ENCODE data around the gene RNF215. TPM values are rescaled to one million over a fixed set of nuclear protein-coding genes. Genes with fewer than 3 reads are reported as not detected.

Gene RNF215
- total and polyA plus RNA-seq, 5 donors from 2014 or later = 0.23 to 13.1 (median 0.45) TPM

DNA sequence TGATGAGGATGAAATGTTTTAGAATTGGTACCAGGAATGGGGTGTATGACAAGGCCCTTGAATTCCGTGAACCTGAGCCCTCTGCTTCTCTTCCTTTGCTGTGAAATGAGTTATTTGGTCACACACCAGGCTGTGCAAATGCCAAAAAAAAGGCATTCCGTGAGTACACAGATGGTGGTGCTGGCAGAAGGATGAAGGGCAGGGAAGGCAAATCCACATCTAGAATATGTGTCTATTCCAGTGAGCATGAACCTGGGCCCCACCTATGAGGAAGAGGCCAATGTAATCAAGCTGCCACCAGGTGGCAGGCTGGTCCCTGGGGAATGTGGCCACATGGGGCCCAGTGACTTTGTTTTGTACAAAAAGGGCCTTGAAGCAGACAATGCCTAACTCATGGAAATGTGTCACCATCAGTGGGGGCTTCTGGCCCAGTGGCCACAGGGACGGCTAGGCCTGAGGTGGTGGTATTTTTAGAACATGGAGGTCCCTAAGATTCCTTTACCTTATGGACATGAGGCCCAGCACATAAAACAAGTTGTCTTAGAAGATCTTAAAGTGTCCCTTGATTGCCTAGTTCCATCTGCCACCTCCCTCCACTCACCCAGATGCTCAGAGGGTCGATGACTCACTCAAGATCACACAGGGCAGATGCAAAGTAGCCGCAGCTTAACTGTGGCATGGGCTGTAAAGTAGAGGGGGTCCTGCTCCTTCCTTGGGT, 3.9 kb upstream of the RNF215 start:
- Histone ChIP-seq H3K27ac (ENCODE audit: insufficient read depth, low read length, poor library complexity, severe bottlenecking) (no peak overlapping the region), H3K36me3 (ENCODE audit: control insufficient read depth, insufficient read depth, low read length) (no peaks in the 10 kb centered on the region), H3K27me3 (ENCODE audit: control insufficient read depth, insufficient read depth, low read length) (no peaks in the 10 kb centered on the region), H3K4me3 (ENCODE audit: low read depth, low read length) (no peak overlapping the region), H3K9me3 (ENCODE audit: control insufficient read depth in 2 of 2, low read length in 2 of 2) (no peaks in the 10 kb centered on the region), H3K4me1 (ENCODE audit: control insufficient read depth, insufficient read depth, low read length, poor library complexity, severe bottlenecking) (peaks cover 12% of the 10 kb centered on the region)
- H3K27ac Mint-ChIP-seq = peak overlapping the region in 2 of 3 donors; percentile 73 to 92
- peaks cover 0 to 1% (median 0%) of the 10 kb centered on the region in 7 donors for H3K9me3 Mint-ChIP-seq
- DNase-seq = peak; percentile 64 to 86 (median 80)
- ATAC-seq (ENCODE audit: low read depth in 2 of 2) = peak; percentile 56 to 60
- H3K4me3 Mint-ChIP-seq = peak overlapping the region in 2 of 4 donors; percentile 15 to 44
- peaks cover 0 to 28% (median 10%) of the 10 kb centered on the region in 4 donors for H3K4me1 Mint-ChIP-seq
- H3K27me3 Mint-ChIP-seq = peaks cover 27% of the 10 kb centered on the region
- H3K36me3 Mint-ChIP-seq = no peaks in the 10 kb centered on the region

DNA sequence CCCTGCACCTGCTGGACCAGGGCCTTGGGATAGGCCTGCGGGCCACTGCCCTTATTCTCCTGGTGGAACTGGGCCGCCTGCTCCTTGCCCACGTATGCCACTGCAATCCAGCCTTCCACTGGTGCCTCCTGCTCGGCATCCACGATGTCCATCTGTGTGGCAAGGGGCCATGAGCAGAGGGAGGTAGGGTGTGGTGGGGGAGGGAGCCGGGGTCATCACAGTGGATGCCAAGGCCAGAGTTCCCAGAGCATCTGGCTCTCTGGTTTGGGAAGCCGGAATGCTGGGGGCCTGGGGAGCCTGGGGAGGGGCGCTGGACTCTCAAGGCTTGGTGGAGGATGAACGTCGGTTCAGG, 627 bp downstream of the RNF215 start:
- Histone ChIP-seq H3K9me3 (ENCODE audit: control insufficient read depth in 2 of 2, low read length in 2 of 2) (no peaks in the 10 kb centered on the region), H3K4me3 (ENCODE audit: low read depth, low read length) (no peak overlapping the region), H3K4me1 (ENCODE audit: control insufficient read depth, insufficient read depth, low read length, poor library complexity, severe bottlenecking) (peaks cover 11% of the 10 kb centered on the region), H3K27ac (ENCODE audit: insufficient read depth, low read length, poor library complexity, severe bottlenecking) (no peak overlapping the region), H3K36me3 (ENCODE audit: control insufficient read depth, insufficient read depth, low read length) (no peaks in the 10 kb centered on the region), H3K27me3 (ENCODE audit: control insufficient read depth, insufficient read depth, low read length) (no peaks in the 10 kb centered on the region)
- peak overlapping the region in 1 of 3 donors; percentile 55 for H3K27ac Mint-ChIP-seq
- H3K4me1 Mint-ChIP-seq = peaks cover 4 to 21% (median 11%) of the 10 kb centered on the region in 4 donors
- H3K9me3 Mint-ChIP-seq = no peaks in the 10 kb centered on the region
- H3K27me3 Mint-ChIP-seq = peaks cover 13% of the 10 kb centered on the region
- no peaks in the 10 kb centered on the region for H3K36me3 Mint-ChIP-seq
- DNase-seq (no peak), ATAC-seq (ENCODE audit: low read depth in 2 of 2) (no peak)
- H3K4me3 Mint-ChIP-seq = peak overlapping the region; percentile 79 to 90 (median 86)

DNA sequence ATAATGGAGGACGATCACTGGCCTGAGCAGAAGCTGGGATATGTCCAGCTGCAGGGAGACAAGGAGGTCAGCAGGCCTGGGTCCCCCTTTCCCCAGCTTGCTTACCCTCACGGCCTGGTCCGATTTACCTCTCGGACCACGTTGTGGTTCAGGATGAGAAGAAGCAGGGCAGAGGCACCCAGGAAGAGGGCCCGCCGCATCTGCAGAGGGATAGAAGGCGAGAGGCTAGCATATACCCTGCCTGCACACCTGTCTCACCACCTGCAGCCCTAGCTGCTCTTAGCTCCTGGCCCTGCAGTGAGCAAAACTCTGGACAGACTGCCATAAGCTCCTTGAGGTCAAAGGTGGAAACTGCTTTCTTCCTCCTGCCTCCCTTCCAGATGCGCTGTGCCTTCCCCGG, 1.3 kb downstream of the RNF215 start:
- Mint-ChIP-seq H3K36me3 (no peaks in the 10 kb centered on the region), H3K4me1 (peaks cover 2 to 15% (median 7%) of the 10 kb centered on the region in 4 donors), H3K27me3 (peaks cover 8% of the 10 kb centered on the region), H3K9me3 (peaks cover 0 to under 1% (median 0%) of the 10 kb centered on the region in 7 donors), H3K4me3 (peak overlapping the region; percentile 79 to 90 (median 86)), H3K27ac (peak overlapping the region in 1 of 3 donors; percentile 55)
- Histone ChIP-seq H3K9me3 (ENCODE audit: control insufficient read depth in 2 of 2, low read length in 2 of 2) (no peaks in the 10 kb centered on the region), H3K4me3 (ENCODE audit: low read depth, low read length) (no peak overlapping the region), H3K27me3 (ENCODE audit: control insufficient read depth, insufficient read depth, low read length) (no peaks in the 10 kb centered on the region), H3K36me3 (ENCODE audit: control insufficient read depth, insufficient read depth, low read length) (no peaks in the 10 kb centered on the region), H3K27ac (ENCODE audit: insufficient read depth, low read length, poor library complexity, severe bottlenecking) (no peak overlapping the region), H3K4me1 (ENCODE audit: control insufficient read depth, insufficient read depth, low read length, poor library complexity, severe bottlenecking) (peaks cover 11% of the 10 kb centered on the region)
- no peak for ATAC-seq (ENCODE audit: low read depth in 2 of 2)
- DNase-seq = no peak

DNA sequence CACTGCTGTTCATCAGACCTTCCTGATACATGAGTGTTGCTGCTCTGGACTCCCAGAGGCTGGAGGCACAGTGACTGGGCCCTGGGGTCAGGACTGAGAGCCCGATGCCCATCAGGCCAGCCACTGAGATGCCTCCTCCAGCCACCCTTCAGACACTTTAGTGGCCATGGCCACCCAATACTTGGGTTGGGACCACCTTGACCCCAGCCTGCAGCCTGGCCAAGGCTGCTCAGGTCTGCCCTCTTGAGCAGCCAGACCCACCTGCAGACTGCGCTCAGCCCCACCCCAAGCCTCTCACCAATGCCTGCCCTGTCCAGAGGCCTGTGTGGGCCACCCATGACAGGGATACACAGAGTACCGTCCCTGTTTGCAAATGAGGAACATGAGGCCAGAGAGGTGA, 4.2 kb downstream of the RNF215 start:
- DNase-seq (no peak), ATAC-seq (ENCODE audit: low read depth in 2 of 2) (no peak)
- Histone ChIP-seq H3K27ac (ENCODE audit: insufficient read depth, low read length, poor library complexity, severe bottlenecking) (no peak overlapping the region), H3K9me3 (ENCODE audit: control insufficient read depth in 2 of 2, low read length in 2 of 2) (no peaks in the 10 kb centered on the region), H3K27me3 (ENCODE audit: control insufficient read depth, insufficient read depth, low read length) (no peaks in the 10 kb centered on the region), H3K4me1 (ENCODE audit: control insufficient read depth, insufficient read depth, low read length, poor library complexity, severe bottlenecking) (peaks cover 11% of the 10 kb centered on the region), H3K36me3 (ENCODE audit: control insufficient read depth, insufficient read depth, low read length) (no peaks in the 10 kb centered on the region), H3K4me3 (ENCODE audit: low read depth, low read length) (no peak overlapping the region)
- no peak overlapping the region for H3K27ac Mint-ChIP-seq
- H3K4me1 Mint-ChIP-seq = peaks cover 2 to 12% (median 7%) of the 10 kb centered on the region in 4 donors
- H3K27me3 Mint-ChIP-seq = no peaks in the 10 kb centered on the region
- peak overlapping the region in 1 of 4 donors; percentile 63 for H3K4me3 Mint-ChIP-seq
- no peaks in the 10 kb centered on the region for H3K36me3 Mint-ChIP-seq
- H3K9me3 Mint-ChIP-seq = peaks cover 0 to 2% (median 0%) of the 10 kb centered on the region in 7 donors

DNA sequence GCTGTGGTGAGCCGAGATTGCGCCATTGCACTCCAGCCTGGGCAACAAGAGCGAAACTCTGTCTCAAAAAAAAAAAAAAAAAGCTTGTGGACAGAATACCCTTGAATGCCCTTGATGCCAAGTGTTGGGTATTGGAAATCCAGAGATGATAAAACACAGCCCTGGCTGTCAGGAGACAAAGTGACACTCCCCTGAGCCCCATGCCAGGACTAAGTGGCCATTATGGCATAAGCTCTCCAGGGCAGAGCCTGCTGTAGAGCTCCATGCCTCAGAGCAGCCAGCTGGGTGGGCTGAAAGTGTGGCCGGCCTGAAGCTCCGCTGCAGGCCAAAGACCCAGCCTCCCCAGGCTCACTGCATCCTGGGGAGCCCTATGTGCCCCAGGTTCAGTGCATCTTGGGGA, 4.9 kb downstream of the RNF215 start:
- peaks cover 0 to 2% (median 0%) of the 10 kb centered on the region in 7 donors for H3K9me3 Mint-ChIP-seq
- H3K27me3 Mint-ChIP-seq = no peaks in the 10 kb centered on the region
- ATAC-seq (ENCODE audit: low read depth in 2 of 2) = no peak

DNA sequence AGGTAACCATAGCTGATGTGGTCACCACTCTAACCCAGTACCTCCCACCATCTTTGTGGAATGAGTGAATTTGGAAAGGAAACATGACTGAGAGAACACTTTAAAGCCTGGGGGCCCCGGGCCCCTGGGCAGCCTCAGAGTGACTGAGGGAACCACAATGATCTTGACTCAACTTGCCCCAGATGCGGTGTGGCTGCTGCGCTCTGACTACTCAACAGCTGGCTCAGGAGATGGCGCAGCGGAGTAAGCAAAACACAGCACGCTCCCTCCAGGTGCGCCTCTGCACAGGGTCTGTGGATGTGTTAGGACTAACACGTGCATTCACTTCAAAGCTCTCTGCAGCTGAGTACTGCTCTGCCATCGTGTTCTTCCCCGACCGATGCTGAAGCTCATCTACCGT, 5.9 kb downstream of the RNF215 start:
- peaks cover 1 to 14% (median 3%) of the 10 kb centered on the region in 4 donors for H3K4me1 Mint-ChIP-seq
- Histone ChIP-seq H3K4me1 (ENCODE audit: control insufficient read depth, insufficient read depth, low read length, poor library complexity, severe bottlenecking) (peaks cover 2% of the 10 kb centered on the region), H3K9me3 (ENCODE audit: control insufficient read depth in 2 of 2, low read length in 2 of 2) (no peaks in the 10 kb centered on the region), H3K27me3 (ENCODE audit: control insufficient read depth, insufficient read depth, low read length) (no peaks in the 10 kb centered on the region), H3K27ac (ENCODE audit: insufficient read depth, low read length, poor library complexity, severe bottlenecking) (no peak overlapping the region), H3K4me3 (ENCODE audit: low read depth, low read length) (no peak overlapping the region), H3K36me3 (ENCODE audit: control insufficient read depth, insufficient read depth, low read length) (no peaks in the 10 kb centered on the region)
- peaks cover 0 to 2% (median 0%) of the 10 kb centered on the region in 7 donors for H3K9me3 Mint-ChIP-seq
- DNase-seq (no peak), ATAC-seq (ENCODE audit: low read depth in 2 of 2) (no peak)
- no peaks in the 10 kb centered on the region for H3K36me3 Mint-ChIP-seq
- no peak overlapping the region for H3K4me3 Mint-ChIP-seq
- peak overlapping the region in 1 of 3 donors; percentile 71 for H3K27ac Mint-ChIP-seq
- H3K27me3 Mint-ChIP-seq = no peaks in the 10 kb centered on the region

More for the DNA sequence above, 4.9 kb downstream of the RNF215 start:
- Histone ChIP-seq H3K4me3 (ENCODE audit: low read depth, low read length) (no peak overlapping the region), H3K27me3 (ENCODE audit: control insufficient read depth, insufficient read depth, low read length) (no peaks in the 10 kb centered on the region), H3K27ac (ENCODE audit: insufficient read depth, low read length, poor library complexity, severe bottlenecking) (no peak overlapping the region), H3K36me3 (ENCODE audit: control insufficient read depth, insufficient read depth, low read length) (no peaks in the 10 kb centered on the region), H3K9me3 (ENCODE audit: control insufficient read depth in 2 of 2, low read length in 2 of 2) (no peaks in the 10 kb centered on the region), H3K4me1 (ENCODE audit: control insufficient read depth, insufficient read depth, low read length, poor library complexity, severe bottlenecking) (peaks cover 8% of the 10 kb centered on the region)
- Mint-ChIP-seq H3K4me1 (peaks cover 2 to 14% (median 6%) of the 10 kb centered on the region in 4 donors), H3K4me3 (no peak overlapping the region), H3K27ac (peak overlapping the region in 1 of 3 donors; percentile 38), H3K36me3 (no peaks in the 10 kb centered on the region)
- no peak for DNase-seq

DNA sequence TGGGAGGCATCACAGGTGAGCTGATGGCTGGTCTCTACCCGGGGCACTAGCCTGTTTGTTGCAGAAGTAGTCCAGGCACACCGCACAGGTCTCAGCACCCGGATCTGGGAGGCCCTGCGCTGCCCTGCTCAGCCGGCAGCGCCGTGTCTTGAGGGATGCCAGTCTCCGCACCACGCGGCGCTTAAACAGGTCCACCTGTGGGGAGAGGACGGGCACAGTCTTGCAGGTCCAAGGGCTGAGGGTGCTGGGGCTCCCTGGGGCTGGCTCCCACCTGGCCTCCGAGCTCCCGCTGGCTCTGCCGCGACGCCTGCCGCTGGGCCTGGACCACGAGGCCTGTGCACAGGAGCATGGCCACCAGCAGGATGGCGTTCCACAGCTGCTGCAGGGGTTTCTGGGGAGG, 7.2 kb downstream of the RNF215 start:
- no peak for DNase-seq
- Histone ChIP-seq H3K9me3 (ENCODE audit: control insufficient read depth in 2 of 2, low read length in 2 of 2) (no peaks in the 10 kb centered on the region), H3K4me1 (ENCODE audit: control insufficient read depth, insufficient read depth, low read length, poor library complexity, severe bottlenecking) (no peaks in the 10 kb centered on the region), H3K27ac (ENCODE audit: insufficient read depth, low read length, poor library complexity, severe bottlenecking) (no peak overlapping the region), H3K27me3 (ENCODE audit: control insufficient read depth, insufficient read depth, low read length) (no peaks in the 10 kb centered on the region), H3K36me3 (ENCODE audit: control insufficient read depth, insufficient read depth, low read length) (no peaks in the 10 kb centered on the region), H3K4me3 (ENCODE audit: low read depth, low read length) (no peak overlapping the region)
- ATAC-seq (ENCODE audit: low read depth in 2 of 2) = no peak
- Mint-ChIP-seq H3K27me3 (no peaks in the 10 kb centered on the region), H3K4me1 (peaks cover 0 to 14% (median 2%) of the 10 kb centered on the region in 4 donors), H3K36me3 (no peaks in the 10 kb centered on the region), H3K9me3 (peaks cover 0 to 2% (median 0%) of the 10 kb centered on the region in 7 donors), H3K27ac (no peak overlapping the region), H3K4me3 (no peak overlapping the region)

Data from CD4-positive, CD25-positive, alpha-beta regulatory T cell (primary cell).